SK-N-SH treated with all-trans-retinoic acid at 6 μM for 48 hours (cell line): ENCODE data around the gene RPL32.

ENCODE experiments used
- CREB5 ChIP-seq: fragments of 250-450 bp; sonication (Bioruptor Pico); IDR thresholded peaks from 2 replicates; pipeline ENCODE4 v1.5.1; 2020; ENCODE audit warnings: low read depth, mild to moderate bottlenecking, moderate library complexity
- CSRNP3 ChIP-seq: fragments of 250-450 bp; sonication (Bioruptor Pico); IDR thresholded peaks from 2 replicates; pipeline ENCODE4 v1.5.1; 2021; ENCODE audit warnings: mild to moderate bottlenecking, moderate library complexity
- OSR1 ChIP-seq: fragments of 250-450 bp; sonication (Bioruptor Pico); IDR thresholded peaks from 2 replicates; pipeline ENCODE4 v1.8.0; 2022; ENCODE audit warnings: moderate library complexity, mild to moderate bottlenecking, inconsistent platforms
- POU6F1 ChIP-seq: fragments of 250-450 bp; sonication (Bioruptor Pico); IDR thresholded peaks from 2 replicates; pipeline ENCODE4 v1.8.0; 2021; ENCODE audit warnings: low read depth, mild to moderate bottlenecking, moderate library complexity, borderline replicate concordance
- PPARA ChIP-seq: fragments of 250-450 bp; sonication (Bioruptor Pico); IDR thresholded peaks from 2 replicates; pipeline ENCODE4 v1.5.0; 2020; ENCODE audit warnings: mild to moderate bottlenecking, borderline replicate concordance
- ZNF565 ChIP-seq: fragments of 450-650 bp; formaldehyde crosslinking; conservative IDR thresholded peaks from 2 replicates; pipeline ENCODE4 v1.5.0; 2020; ENCODE audit warnings: low read depth, mild to moderate bottlenecking, moderate library complexity

- TF ChIP-seq PPARA (CRISPR knock-in tag) (no peak), CSRNP3 (no peak), OSR1 (CRISPR knock-in tag) (no peak), CREB5 (CRISPR knock-in tag) (no peak), POU6F1 (no peak), ZNF565 (no peak)
These were observed 31.2 kb downstream of the RPL32 start for GRCh38 chr3:12810013-12810780.
